GM18520 (cell line): Measurements from ENCODE around the gene UBL5.

Experiments
- ATAC-seq: cut with Tn5 transposase; IDR thresholded peaks from one replicate; pipeline ENCODE4 v1.9.1; 2021; ENCODE audit not compliant: unreplicated experiment

UBL5 gene

GRCh38 chr19:9849791-9850190 lies 22.1 kb downstream of the UBL5 start:
- ATAC-seq: no peak

DNA sequence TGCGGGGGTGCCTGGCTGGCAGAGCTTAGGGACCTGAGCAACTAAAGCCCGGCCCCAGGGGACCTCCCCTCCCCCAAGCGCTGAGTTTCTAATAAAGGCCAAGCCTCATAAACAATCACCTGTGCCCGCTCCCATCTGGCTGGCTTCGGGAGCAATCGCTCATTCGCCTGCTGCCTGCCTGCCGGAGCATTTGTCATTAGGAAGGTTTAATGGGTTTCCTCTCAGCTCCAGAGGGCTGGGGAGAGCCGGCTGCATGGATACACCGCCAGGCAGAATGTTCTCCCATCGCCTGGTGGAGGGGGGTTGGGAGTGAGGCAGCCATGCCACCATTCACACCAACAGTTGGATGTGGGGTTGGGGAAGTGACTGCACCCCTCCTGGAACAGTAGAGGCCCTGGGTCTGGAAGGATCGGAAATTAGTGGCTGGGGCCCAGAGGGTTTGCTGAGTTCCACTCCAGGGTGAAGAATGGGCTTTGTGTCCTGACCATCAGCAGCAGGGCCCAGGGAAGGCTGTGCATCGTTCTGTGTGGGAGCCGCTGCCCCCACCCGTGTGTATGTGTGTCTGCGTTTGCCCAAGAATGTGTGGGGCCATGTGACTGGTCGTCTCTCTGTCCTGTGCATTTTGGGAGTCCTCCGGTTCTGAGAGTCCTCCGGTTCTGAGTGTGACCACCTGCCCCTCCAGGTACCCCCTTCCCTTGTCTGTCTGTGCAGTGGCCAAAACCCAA lies 22.7 kb downstream of the UBL5 start:
- no peak for ATAC-seq

DNA sequence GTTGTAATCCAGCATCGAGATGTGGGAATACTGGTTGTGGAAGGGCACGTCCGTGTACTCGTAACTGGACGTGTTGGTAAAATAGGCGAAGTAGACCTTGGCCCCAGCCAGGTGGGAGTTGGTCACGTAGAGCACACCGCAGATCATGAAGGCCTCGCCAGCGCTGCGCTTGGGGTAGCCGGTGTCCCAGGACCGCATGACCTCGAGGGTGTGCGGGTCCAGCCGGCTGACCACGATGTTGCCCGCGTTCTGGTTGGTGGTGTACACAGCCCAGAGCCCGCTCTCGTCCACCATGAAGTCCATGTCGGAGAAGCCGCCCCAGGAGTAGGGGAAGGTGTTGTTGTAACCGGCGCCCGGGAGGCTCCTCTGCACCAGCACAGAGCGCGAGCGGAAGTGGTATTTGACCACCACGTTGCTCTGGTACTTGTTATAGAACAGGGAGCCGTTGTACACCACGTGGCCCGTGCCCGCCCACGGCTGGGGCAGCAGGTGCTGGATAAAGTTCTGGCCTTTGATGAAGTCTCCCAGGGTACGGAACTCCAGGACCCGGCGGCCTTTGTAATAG lies 26.6 kb downstream of the UBL5 start:
- ATAC-seq: no peak

DNA sequence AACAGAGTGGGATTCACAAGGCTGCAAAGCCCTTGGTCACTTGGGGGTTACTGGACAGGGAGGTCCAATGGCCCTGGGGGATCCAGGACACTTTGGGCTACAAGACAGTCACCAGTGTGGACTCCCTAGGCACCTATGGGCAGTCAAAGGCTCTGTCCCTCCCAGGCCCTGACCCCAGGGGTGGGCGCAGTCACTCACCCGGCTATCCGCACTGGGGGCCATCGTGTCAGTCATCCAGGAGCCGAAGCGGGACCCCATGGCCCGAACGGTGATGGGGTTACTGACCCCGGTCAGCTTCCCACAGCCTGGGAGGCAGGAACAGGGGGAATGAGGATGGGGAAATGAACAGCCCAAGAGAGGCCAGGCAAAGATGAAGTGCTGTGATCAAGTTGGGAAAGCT lies 28.9 kb downstream of the UBL5 start:
- no peak for ATAC-seq

DNA sequence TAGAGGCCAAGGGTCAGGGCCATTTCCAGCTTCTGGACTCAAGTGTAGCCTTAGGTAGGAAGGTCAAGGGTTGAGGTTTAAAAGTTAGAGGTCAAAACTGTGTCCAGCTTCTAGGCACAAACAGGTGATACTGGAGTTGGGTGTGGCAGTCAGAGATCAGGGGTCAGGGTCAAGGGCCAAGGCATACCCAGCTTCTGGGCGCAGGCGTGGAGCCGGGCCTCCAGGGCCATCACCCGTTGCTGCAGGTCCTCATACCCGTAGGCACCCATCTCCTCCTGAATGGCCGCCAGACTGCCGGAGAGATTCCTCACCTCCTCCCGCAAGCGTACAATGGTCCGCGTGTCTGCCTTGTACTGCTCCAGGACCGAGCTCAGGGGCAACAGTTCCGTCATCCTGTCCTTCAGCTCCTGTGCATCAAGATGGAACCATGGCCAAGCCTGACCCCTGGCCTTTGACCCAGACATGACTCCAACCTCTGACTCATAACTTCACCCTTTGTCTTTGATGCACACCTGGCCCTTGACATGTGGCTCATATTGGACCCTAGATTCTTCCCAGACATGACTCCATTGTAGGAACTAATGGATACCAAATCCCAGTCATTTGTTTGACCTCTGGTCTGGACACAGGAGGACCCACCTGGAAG lies 29.5 kb downstream of the UBL5 start:
- ATAC-seq: no peak

DNA sequence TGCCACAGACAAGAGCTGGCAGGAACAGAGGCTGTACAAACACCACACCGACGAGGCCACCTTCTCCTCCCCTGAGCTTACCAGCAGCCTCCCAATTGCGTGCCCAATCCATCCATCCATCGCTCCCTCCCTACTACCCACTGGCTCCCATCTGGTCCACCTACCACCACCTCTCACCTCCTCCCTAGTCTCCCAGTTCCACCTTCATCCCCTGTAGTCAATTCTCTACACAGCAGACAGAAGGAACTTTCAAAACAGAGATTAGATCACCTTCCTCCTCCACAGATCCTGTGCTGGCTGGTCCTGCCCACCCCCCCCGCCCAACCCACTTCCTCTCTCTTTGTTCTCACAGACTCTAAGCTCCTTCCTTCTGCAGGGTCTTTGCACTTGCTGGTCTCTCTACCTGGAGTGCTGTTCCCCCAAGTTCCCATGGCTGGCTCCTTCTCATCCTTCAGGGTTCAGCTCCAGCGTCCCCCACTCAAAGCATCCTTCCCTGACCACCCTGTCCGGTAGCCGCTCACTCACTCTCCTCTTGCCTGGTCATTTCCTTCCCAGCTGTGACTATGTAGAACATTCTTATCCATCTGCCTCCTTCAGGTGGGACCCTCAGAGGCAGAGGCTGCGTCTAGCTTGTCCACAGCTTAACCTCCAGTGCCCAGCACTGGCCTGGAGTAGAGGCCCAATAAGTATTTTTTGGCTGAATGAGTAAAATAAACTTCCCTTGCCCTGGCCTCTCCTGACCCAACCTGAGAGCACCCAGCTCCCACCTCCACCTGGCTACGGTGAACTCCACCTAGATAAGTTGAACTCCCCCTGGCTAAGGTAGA lies 30.4 kb downstream of the UBL5 start:
- no peak for ATAC-seq

DNA sequence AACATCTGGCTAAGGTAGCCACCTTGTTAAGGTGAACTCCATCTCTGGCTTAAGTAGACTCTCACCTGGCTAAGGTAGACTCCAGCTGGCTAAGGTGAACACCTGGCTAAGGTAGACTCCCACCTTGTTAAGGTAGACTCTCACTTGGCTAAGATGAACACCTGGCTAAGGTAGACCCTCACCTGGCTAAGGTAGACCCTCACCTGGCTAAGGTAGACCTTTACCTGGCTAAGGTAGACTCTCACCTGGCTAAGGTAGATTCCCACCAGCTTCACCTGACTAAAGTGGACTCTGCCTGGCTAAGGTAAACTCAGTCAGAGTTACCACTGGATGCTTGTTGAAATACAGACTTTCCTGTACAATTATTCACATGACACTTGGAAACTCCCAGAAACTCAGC lies 31.0 kb downstream of the UBL5 start:
- ATAC-seq: no peak

DNA sequence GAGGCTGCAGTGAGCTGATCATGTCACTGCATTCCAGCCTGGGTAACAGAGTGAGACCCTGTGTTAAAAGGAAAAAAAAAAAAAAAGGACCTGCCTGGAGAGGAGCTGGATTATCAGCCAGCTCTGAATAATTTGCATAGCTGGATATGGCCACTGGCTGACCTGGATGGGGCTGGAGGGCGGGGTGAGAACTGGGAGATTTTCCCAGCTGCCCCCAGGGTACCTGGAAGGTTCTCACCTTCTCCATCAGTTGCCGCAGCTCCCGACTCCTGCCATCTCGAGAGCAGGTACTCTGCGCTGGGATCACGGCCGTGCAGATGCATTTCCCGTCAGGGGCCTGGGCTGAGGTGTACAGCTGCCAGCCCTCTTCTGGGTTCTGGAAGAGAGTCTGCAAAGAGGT lies 32.7 kb downstream of the UBL5 start:
- ATAC-seq: no peak

DNA sequence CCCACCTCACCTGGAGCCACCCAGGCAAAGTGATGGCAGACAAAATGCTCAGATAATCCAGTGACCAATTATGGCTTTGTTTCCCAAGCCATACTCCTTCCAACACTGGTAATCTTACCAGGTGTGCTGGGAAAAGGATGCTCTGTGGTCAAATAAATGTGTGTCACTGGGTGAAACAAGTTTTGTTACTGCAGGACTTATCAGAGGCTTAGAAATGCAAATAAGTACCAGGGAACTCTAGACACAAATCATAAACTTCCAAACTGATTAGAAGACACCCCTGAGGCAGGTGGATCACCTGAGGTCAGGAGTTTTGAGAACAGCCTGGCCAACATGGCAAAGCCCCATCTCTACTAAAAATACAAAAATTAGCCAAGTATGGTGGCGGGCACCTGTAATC lies 33.8 kb downstream of the UBL5 start:
- no peak for ATAC-seq

- ATAC-seq: no peak
Measured at GRCh38 chr19:9862938-9863337, 35.2 kb downstream of the UBL5 start.

- no peak for ATAC-seq
Measured at GRCh38 chr19:9863759-9864158, 36.0 kb downstream of the UBL5 start.

DNA sequence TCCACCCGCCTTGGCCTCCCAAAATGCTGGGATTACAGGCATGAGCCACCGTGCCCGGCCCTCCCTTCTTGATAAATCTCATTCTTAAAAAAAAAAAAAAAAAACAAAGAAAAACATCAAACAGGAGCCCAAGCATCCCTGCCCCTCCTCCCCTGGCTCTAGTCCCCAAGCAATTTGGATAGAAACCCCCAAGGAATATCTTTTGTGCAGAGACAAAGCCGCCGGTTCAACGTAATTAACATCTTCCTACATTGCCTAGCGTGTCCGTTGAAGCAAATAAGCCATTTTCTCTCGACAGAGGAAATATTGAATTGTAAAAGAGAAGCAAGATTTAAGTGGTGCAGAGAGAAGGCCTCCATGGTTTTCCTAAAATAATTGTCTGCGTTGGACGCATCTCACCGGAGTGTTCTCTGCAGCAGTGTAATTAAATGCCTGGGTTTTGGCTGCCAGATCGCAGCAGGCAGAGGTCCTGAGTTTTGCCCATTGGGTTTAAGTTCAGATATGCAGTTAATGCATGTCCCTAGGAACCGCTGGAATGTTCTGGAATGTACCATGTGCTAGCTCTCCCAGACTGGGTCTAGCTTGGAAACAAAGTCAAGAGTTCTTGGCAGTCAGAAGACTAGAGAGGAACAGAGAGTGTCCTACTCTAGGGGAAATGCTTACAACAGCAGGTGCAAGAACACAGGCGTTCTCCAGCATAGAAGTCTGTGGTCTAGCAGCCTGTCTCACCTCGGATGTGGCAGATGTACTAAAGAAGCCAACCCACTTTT lies 38.2 kb downstream of the UBL5 start:
- no peak for ATAC-seq

GRCh38 chr19:9868983-9869617 lies 41.4 kb downstream of the UBL5 start:
- ATAC-seq: no peak

GRCh38 chr19:9871626-9872338 lies 44.1 kb downstream of the UBL5 start:
- no peak for ATAC-seq

GRCh38 chr19:9872618-9873242 lies 45.0 kb downstream of the UBL5 start:
- no peak for ATAC-seq

DNA sequence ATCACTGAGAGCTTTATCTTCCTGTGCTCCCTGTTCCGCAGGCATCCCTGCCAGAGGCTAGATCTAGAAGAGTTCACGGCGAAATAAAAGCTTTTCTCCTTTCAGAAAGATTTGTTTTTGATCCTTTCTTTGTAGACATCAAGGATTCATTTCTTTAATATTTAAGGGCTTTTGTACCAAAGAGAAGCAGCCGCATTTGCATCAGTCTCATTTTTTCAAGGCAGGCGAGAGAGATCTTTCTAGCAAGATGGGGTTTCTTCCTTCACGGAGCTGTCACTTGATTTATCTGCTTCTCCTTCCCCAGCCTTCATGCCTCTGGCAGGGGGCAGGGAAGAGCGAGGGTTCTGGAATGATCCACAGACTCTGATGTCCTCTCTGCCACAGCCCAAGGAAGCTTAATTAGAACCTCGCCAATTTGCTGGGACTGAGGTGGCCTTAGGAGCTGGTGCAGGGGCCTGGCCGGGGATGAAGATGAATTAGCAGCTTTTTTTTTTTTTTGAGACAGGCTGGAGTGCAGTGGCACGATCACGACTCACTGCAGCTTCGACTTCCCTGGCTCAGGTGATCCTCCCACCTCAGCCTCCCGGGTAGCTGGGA lies 47.4 kb downstream of the UBL5 start:
- ATAC-seq: no peak

GRCh38 chr19:9875796-9876195 lies 48.1 kb downstream of the UBL5 start:
- ATAC-seq: no peak

DNA sequence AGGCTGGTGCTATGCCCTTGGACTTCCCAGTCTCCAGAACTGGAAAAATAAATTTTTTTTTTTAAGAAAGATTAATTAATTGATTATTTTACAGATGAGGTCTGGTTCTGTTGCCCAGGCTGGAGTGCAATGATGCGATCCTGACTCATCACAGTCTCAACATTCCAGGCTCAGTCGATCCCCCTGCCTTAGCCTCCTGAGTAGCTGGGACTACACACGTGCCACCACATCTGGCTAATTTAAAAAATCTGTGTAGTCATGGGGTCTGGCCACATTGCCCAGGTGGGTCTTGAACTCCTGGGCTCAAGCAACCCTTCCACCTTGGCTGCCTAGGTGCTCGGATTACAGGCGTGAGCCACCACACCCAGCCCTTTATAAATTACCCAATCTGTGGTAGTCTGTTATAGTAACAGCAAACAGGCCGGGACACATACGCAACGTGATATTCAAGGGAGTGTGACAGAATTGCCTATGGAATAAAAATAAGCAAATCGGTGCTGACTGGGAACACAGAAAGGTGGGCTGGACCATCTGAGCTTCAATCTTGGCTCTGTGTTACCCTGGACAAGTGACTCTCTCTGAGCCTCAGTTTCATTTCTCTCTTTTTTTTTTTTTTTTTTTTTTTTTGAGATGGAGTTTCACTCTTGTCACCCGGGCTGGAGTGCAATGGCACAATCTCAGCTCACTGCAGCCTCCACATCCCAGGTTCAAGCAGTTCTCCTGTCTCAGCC lies 50.2 kb downstream of the UBL5 start:
- no peak for ATAC-seq
